HepG2 (cell line): Measurements from ENCODE around the gene SPTB. TPM values are rescaled to one million over a fixed set of nuclear protein-coding genes. Genes with fewer than 3 reads are reported as not detected.
A peak's percentile ranks its signal among the peaks of the same experiment; 100 is the strongest.
"Not testable (repeated sequence)": the region's sequence is repeated elsewhere in the genome, so short reads cannot be mapped to it uniquely, and the experiment has no call there.

ENCODE experiments used
- ATAC-seq: fragments of 200-7000 bp; cut with Tn5 transposase; 3 replicates; pipeline ENCODE4 v1.9.1; 2020; ENCODE audit warnings: mild to moderate bottlenecking, moderate library complexity
- BruUV-seq: library from RNA; stranded (reverse); fragments of 400-500 nt; replicated peaks from 2 replicates; lab custom pipeline; 2021; lab: Mats Ljungman, UMichigan
- CTCF ChIA-PET: fragments of 300-600 bp; formaldehyde crosslinking; extraction: SDS; loops from one replicate; lab custom pipeline; 2021; ENCODE audit warnings: low total read pairs, inconsistent platforms, low intra/inter-chr PET ratio; lab: Yijun Ruan, JAX
- POLR2A ChIA-PET: fragments of 350-600 bp; sonication (Branson Sonifier 250); formaldehyde crosslinking; loops from one replicate; lab custom pipeline; 2020; ENCODE audit warnings: antibody characterized with exemption, inconsistent platforms; lab: Yijun Ruan, JAX
- DNase-seq: peaks from one replicate; pipeline ENCODE4 v3.0.0-alpha.2; 2015; ENCODE audit warnings: low spot score
- FAIRE-seq: peaks from 3 replicates; lab custom pipeline; 2011; peaks lifted over from hg19 to GRCh38; lab: Jason Lieb, UNC
- H2AFZ ChIP-seq: one replicate; pipeline ENCODE4 v1.6.1; 2011; ENCODE audit warnings: low read length, inconsistent platforms
- H3K27ac ChIP-seq: fragments of 300-600 bp; 3 replicates; pipeline ENCODE4 v1.8.0; 2011; ENCODE audit warnings: mixed run types, mild to moderate bottlenecking, mixed read lengths, low read length, inconsistent platforms; ENCODE audit not compliant: insufficient read depth; ENCODE audit errors: extremely low read length
- H3K27me3 ChIP-seq, 2 experiments: fragments of 200-600 bp in 1 of 2; 2 replicates in 1 of 2; 3 replicates in 1 of 2; pipeline versions ENCODE4 v1.6.0 to v1.8.0; 2011; ENCODE audit warnings: low read length in 2 of 2, mild to moderate bottlenecking in 2 of 2, moderate library complexity in 2 of 2, inconsistent platforms in 1 of 2; ENCODE audit not compliant: insufficient read depth in 2 of 2, control insufficient read depth in 1 of 2
- H3K36me3 ChIP-seq, 2 experiments: fragments of 200-600 bp in 1 of 2; replicated peaks in 1 of 2; 2 replicates in 1 of 2; 3 replicates in 1 of 2; pipeline versions ENCODE4 v1.5.1 to v1.8.0; 2011; ENCODE audit warnings: low read length in 2 of 2, inconsistent platforms in 1 of 2; ENCODE audit not compliant: insufficient read depth in 2 of 2, control insufficient read depth in 1 of 2
- H3K4me1 ChIP-seq: 2 replicates; pipeline ENCODE4 v1.5.1; 2012; ENCODE audit warnings: low read length, inconsistent platforms; ENCODE audit not compliant: insufficient read depth
- H3K4me2 ChIP-seq: 2 replicates; pipeline ENCODE4 v1.6.0; 2011; ENCODE audit warnings: low read depth, low read length, inconsistent platforms
- H3K4me3 ChIP-seq, 3 experiments: fragments of 200-600 bp in 1 of 3; sonication (generic), shearing (Covaris generic) in 1 of 3; replicated peaks in 1 of 3; 2 replicates each; pipeline ENCODE4 v1.5.1; 2011 to 2016; ENCODE audit warnings: low read length in 3 of 3, inconsistent platforms in 2 of 3, low read depth in 2 of 3, mild to moderate bottlenecking in 2 of 3, control low read depth in 1 of 3, mixed read lengths in 1 of 3; ENCODE audit not compliant: insufficient read depth in 1 of 3
- H3K79me2 ChIP-seq: one replicate; pipeline ENCODE4 v1.6.1; 2011; ENCODE audit warnings: low read length, inconsistent platforms; ENCODE audit not compliant: insufficient read depth
- H3K9ac ChIP-seq: 2 replicates; pipeline ENCODE4 v1.6.0; 2011; ENCODE audit warnings: mild to moderate bottlenecking, low read depth, low read length, inconsistent platforms; ENCODE audit not compliant: insufficient read depth
- H3K9me3 ChIP-seq: 2 replicates; pipeline ENCODE4 v1.5.1; 2012; ENCODE audit warnings: mild to moderate bottlenecking, low read length
- H4K20me1 ChIP-seq: 2 replicates; pipeline ENCODE4 v1.6.0; 2011; ENCODE audit warnings: inconsistent platforms, mild to moderate bottlenecking, low read length, moderate library complexity; ENCODE audit not compliant: insufficient read depth
- EEA1 ChIP-seq: sonication (generic); formaldehyde crosslinking; IDR thresholded peaks from 2 replicates; pipeline ENCODE4 v1.5.1; 2020; ENCODE audit warnings: mild to moderate bottlenecking, missing genetic modification reagents, borderline replicate concordance
- HOXA5 ChIP-seq: sonication (generic); formaldehyde crosslinking; IDR thresholded peaks from 2 replicates; pipeline ENCODE4 v1.4.0; 2020; ENCODE audit warnings: missing genetic modification reagents
- ZBTB38 ChIP-seq: sonication (generic); formaldehyde crosslinking; IDR thresholded peaks from 2 replicates; pipeline ENCODE4 v1.5.1; 2020; ENCODE audit warnings: mild to moderate bottlenecking, missing genetic modification reagents
- ZNF329 ChIP-seq: sonication (generic); formaldehyde crosslinking; IDR thresholded peaks from 2 replicates; pipeline ENCODE4 v1.9.0; 2021; ENCODE audit warnings: low read depth, mild to moderate bottlenecking, missing genetic modification reagents
- ZNF777 ChIP-seq: sonication (generic); formaldehyde crosslinking; IDR thresholded peaks from 2 replicates; pipeline ENCODE4 v1.4.0; 2020; ENCODE audit warnings: missing genetic modification reagents
- ZNF788 ChIP-seq: sonication (generic); formaldehyde crosslinking; IDR thresholded peaks from 2 replicates; pipeline ENCODE4 v1.5.0; 2020; ENCODE audit warnings: mild to moderate bottlenecking, missing genetic modification reagents, borderline replicate concordance
- WGBS: methylation state at CpG from one replicate; pipeline ENCODE4 v1.1.6; 2017; ENCODE audit warnings: low lambda C conversion rate; 5-methylcytosine and 5-hydroxymethylcytosine counted together
- in situ Hi-C: cut with HindIII; loops from 2 replicates; pipeline ENCODE4 v1.10.0; 2017; ENCODE audit warnings: low pct_unique_long_range_greater_than_20kb; ENCODE audit not compliant: extremely low pct_ligation_motif_present
- intact Hi-C: fragments of 100-400 bp; cut with micrococcal nuclease; formaldehyde crosslinking; loops from one replicate; pipeline ENCODE4 v1.10.0; 2022; ENCODE audit not compliant: unreplicated experiment
- polyA plus RNA-seq, 8 experiments: library from polyadenylated mRNA; depleted of rRNA in 3 of 8; stranded (reverse) in 7 of 8; unstranded in 1 of 8; fragments of >200 nt; fragmentation: Illumina TruSeq in 4 of 8; extraction: Trizol in 4 of 8; gene quantifications; 2 replicates each; pipeline versions ENCODE4 v1.2.1 to v1.2.3, GENCODE V29; 2011 to 2016; ENCODE audit warnings: low read depth in 4 of 8, missing spikeins in 1 of 8, mixed read lengths in 1 of 8; ENCODE audit not compliant: insufficient read depth in 1 of 8
- total RNA-seq, 5 experiments: library from RNA; depleted of rRNA; stranded (reverse); fragments of >200 nt; fragmentation: Illumina TruSeq; extraction: Trizol; gene quantifications; 2 replicates each; pipeline ENCODE4 v1.2.3, GENCODE V29; 2016; ENCODE audit warnings: low read depth in 1 of 5

SPTB gene
- total and polyA plus RNA-seq, 2 of the 13 experiments (the other 11 are each of a cell fraction or from before 2014, with no cell fraction given): 0.01 to 0.02 TPM

- Histone ChIP-seq H2AFZ (no peak overlapping the region), H3K9me3 (no peaks in the 10 kb centered on the region), H3K9ac (no peak overlapping the region), H3K27ac (no peak overlapping the region), H3K36me3 (no peaks in the 10 kb centered on the region), H3K4me1 (peaks cover 11% of the 10 kb centered on the region), H3K4me2 (no peak overlapping the region), H3K27me3 (peaks cover 0 to 3% of the 10 kb centered on the region in 2 experiments; a peak in 1 of 5 replicates), H3K4me3 (no peak overlapping the region), H3K79me2 (no peaks in the 10 kb centered on the region), H4K20me1 (no peaks in the 10 kb centered on the region)
- WGBS: 16% methylated on average over 6 of the region's 6 CpGs
- ChIA-PET CTCF (no interaction called here), POLR2A (no interaction called here)
- BruUV-seq: no TSS peak
- in situ Hi-C loops (no loop called here), intact Hi-C loops (no loop called here)
- no peak for ATAC-seq
- TF ChIP-seq ZNF329 (CRISPR knock-in tag): no peak
- TF ChIP-seq ZNF788 (CRISPR knock-in tag): no peak
- FAIRE-seq: no peak
- DNase-seq: no peak
Observed at GRCh38 chr14:64806862-64807495, 72.7 kb downstream of the SPTB start.

DNA sequence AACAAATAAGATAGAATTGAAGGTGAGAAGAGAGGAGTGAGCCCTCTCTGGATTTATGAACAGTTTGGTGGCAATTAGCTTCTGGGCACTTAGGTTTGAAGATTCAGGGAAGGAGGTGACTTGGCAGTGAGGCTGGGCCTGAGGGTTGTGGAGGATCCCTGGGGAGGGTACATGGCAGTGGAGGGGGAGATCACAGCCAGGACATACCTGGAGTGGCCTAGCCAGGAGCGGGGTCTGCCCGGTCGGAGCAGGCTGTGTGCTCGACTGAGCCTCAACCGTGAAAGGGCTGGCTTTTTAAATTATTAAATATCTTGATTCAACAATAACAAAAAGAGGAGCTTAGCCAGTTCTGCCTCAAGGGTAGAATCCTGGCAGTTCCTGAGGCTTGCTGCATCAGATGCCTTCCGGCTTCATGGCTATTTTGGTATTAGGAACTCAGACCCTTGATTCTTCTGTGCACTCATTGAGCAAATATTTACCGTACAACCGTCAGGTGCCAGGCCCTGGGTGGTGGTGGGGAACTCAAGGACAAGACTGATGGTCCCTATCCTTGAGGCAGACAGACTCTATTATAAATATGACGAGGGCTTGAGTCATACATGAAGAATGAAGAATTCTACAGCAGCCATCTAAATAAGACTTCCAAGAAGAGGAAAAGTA is 73.4 kb downstream of the SPTB start:
- FAIRE-seq (no peak), ATAC-seq (no peak)
- Histone ChIP-seq H3K27ac (no peak overlapping the region), H4K20me1 (no peaks in the 10 kb centered on the region), H3K4me1 (peaks cover 11% of the 10 kb centered on the region), H3K4me2 (no peak overlapping the region), H3K79me2 (no peaks in the 10 kb centered on the region)
- CTCF ChIA-PET: no interaction called here
- no TSS peak for BruUV-seq
- 36% methylated on average over 5 of the region's 9 CpGs for WGBS
- no peak for TF ChIP-seq ZBTB38 (CRISPR knock-in tag)
- no peak for TF ChIP-seq EEA1 (CRISPR knock-in tag)
- TF ChIP-seq HOXA5: no peak
- no peak for TF ChIP-seq ZNF777 (CRISPR knock-in tag)
- TF ChIP-seq, all 625 proteins: peak for 0
- in situ Hi-C loops: no loop called here
- H3K9ac ChIP-seq: no peak overlapping the region
- H2AFZ ChIP-seq: no peak overlapping the region
- peak; percentile 28 for DNase-seq
- peaks cover 0 to 3% of the 10 kb centered on the region in 2 experiments; a peak in 1 of 5 replicates for H3K27me3 ChIP-seq
- POLR2A ChIA-PET: no interaction called here
- intact Hi-C loops: no loop called here
- no peaks in the 10 kb centered on the region for H3K36me3 ChIP-seq
- H3K4me3 ChIP-seq: no peak overlapping the region
- no peaks in the 10 kb centered on the region for H3K9me3 ChIP-seq

GRCh38 chr14:64805646-64806045 is 74.1 kb downstream of the SPTB start:
- intact Hi-C loops, CTCF ChIA-PET: not testable (repeated sequence)

More at GRCh38 chr14:64805646-64806045, 74.1 kb downstream of the SPTB start:
- H4K20me1 ChIP-seq, H2AFZ ChIP-seq, H3K9me3 ChIP-seq, H3K4me3 ChIP-seq, H3K9ac ChIP-seq, H3K27me3 ChIP-seq, H3K4me2 ChIP-seq, DNase-seq, FAIRE-seq, BruUV-seq, ATAC-seq, in situ Hi-C loops, H3K27ac ChIP-seq, H3K79me2 ChIP-seq, POLR2A ChIA-PET, H3K36me3 ChIP-seq: not testable (repeated sequence)
- peaks cover 16% of the 10 kb centered on the region for H3K4me1 ChIP-seq
- WGBS: 70% methylated on average over 3 of the region's 3 CpGs
